ENCODE results near the gene CEP57L1.

Gene CEP57L1

DNA sequence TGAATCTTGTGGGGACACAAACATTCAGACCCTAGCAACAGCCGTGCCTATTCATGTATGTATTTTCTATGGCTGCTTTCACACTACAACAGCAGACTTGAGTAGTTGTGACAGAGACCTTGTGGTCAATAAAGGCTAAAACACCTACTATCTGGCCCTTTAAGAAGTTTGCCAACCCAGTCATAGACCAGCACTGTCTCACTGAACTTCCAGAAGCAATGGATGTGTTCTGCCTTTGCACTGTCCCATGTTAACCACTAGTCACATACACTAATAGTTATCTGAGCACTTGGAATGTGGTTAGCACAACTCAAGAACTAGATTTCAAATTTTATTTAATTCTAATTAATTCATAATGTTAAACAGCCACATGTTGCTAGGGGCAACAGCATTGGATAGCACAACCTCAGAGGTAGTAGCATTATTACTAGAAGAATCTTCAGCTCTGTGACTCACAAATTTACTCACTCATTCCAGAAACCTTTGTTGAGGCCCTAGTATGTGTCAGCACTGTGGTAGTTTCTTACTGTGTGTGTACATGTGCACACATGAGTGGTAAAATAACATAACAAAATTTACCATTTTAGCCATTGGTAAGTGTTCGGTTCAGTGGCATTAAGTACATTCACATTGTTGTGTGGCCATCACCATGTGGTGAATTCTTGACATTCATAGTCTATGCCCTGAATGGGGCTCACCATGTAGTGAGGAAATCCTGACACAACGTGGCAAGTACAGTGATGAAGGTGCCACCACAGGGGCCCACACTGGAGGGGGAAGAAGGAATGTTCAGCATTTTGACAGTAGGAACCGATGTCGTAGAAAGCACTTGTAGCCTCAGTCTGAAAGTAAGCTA lies 107.3 kb downstream of the CEP57L1 start:
- POLR2A ChIA-PET: interaction anchor here (0.6 kb wide), 1 partner anchor 51 kb away, joined by 3 read pairs; no protein-coding TSS in a partner anchor
- Histone ChIP-seq H3K27me3 (replicated peaks in 2 of 5; ENCODE audit: control insufficient read depth in 4 of 5, insufficient read depth in 5 of 5, low read length in 4 of 5) (no peaks in the 10 kb centered on the region), H3K36me3 (ENCODE audit: control insufficient read depth in 4 of 4, insufficient read depth in 4 of 4, low read length in 3 of 4) (no peaks in the 10 kb centered on the region), H3K9me3 (ENCODE audit: control extremely low read depth in 1 of 5, control insufficient read depth in 4 of 5, insufficient read depth in 2 of 5, low read depth in 1 of 5, low read length in 4 of 5) (peaks cover 0 to 1% (median 0%) of the 10 kb centered on the region in 5 experiments), H3K27ac (ENCODE audit: insufficient read depth in 1 of 2, low read depth in 1 of 2, low read length in 2 of 2, poor library complexity in 1 of 2, severe bottlenecking in 2 of 2) (no peak overlapping the region), H3K4me3 (ENCODE audit: control insufficient read depth in 1 of 7, extremely low read depth in 1 of 7, insufficient read depth in 4 of 7, low read depth in 2 of 7, low read length in 6 of 7) (no peak overlapping the region), H3K4me1 (ENCODE audit: control extremely low read depth in 1 of 4, control insufficient read depth in 4 of 4, insufficient read depth in 4 of 4, low read length in 3 of 4) (no peaks in the 10 kb centered on the region)
- CTCF ChIA-PET: no interaction called here
- DNase-seq: no peak
- WGBS (ENCODE audit: insufficient coverage): 91% methylated on average over 5 of the region's 5 CpGs

DNA sequence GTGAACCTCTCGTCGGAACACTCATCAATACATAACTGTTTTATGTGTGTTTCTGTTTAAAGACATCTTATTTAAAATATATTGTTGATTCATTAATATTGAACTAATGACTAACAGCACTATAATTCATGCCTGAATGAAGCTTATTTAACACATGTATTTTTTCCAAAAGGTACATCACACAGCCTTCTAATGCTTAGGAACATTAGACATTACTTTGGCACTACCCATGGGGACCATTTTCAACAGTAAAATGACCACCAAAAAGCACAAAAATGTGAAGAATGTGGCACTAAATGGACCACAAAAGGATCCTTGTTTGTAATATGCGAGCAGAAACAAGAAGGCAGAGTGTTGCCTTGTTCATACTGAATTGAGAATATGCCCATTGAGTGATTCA lies 109.2 kb downstream of the CEP57L1 start:
- H3K4me1 ChIP-seq (ENCODE audit: control extremely low read depth in 1 of 4, control insufficient read depth in 4 of 4, insufficient read depth in 4 of 4, low read length in 3 of 4): no peaks in the 10 kb centered on the region
- WGBS (ENCODE audit: insufficient coverage): no CpG with 5 or more reads among the region's 3 CpGs
- no peak for DNase-seq
- H3K9me3 ChIP-seq (ENCODE audit: control extremely low read depth in 1 of 5, control insufficient read depth in 4 of 5, insufficient read depth in 2 of 5, low read depth in 1 of 5, low read length in 4 of 5): peaks cover 0 to 1% (median 0%) of the 10 kb centered on the region in 5 experiments
- POLR2A ChIA-PET: no interaction called here
- no peak overlapping the region for H3K4me3 ChIP-seq (ENCODE audit: control insufficient read depth in 1 of 7, extremely low read depth in 1 of 7, insufficient read depth in 4 of 7, low read depth in 2 of 7, low read length in 6 of 7)
- H3K27me3 ChIP-seq (replicated peaks in 2 of 5; ENCODE audit: control insufficient read depth in 4 of 5, insufficient read depth in 5 of 5, low read length in 4 of 5): no peaks in the 10 kb centered on the region
- CTCF ChIA-PET: interaction anchor here (2.1 kb wide), 1 partner anchor 181 kb away, joined by 5 read pairs; no protein-coding TSS in a partner anchor
- H3K27ac ChIP-seq (ENCODE audit: insufficient read depth in 1 of 2, low read depth in 1 of 2, low read length in 2 of 2, poor library complexity in 1 of 2, severe bottlenecking in 2 of 2): no peak overlapping the region
- no peaks in the 10 kb centered on the region for H3K36me3 ChIP-seq (ENCODE audit: control insufficient read depth in 4 of 4, insufficient read depth in 4 of 4, low read length in 3 of 4)

DNA sequence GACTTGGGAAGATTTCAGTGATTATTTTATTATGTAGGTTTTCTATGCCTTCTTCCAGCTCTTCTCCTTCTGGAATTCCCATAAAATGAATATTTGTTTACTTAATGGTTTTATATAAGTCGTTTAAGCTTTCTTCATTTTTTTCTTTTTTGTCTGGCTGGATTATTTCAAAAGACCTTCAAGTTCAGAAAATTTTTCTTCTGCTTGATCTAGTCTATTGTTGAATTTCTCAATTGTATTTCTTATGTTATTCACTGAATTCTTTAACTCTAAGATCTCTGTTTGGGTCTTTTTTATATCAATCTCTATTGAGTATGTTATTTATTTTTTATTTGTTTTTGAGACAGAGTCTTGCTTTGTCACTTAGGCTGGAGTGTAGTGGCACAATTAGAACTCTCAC lies 117.4 kb downstream of the CEP57L1 start:
- Histone ChIP-seq H3K27me3 (replicated peaks in 2 of 5; ENCODE audit: control insufficient read depth in 4 of 5, insufficient read depth in 5 of 5, low read length in 4 of 5) (no peaks in the 10 kb centered on the region), H3K36me3 (ENCODE audit: control insufficient read depth in 4 of 4, insufficient read depth in 4 of 4, low read length in 3 of 4) (no peaks in the 10 kb centered on the region), H3K4me3 (ENCODE audit: control insufficient read depth in 1 of 7, extremely low read depth in 1 of 7, insufficient read depth in 4 of 7, low read depth in 2 of 7, low read length in 6 of 7) (no peak overlapping the region), H3K9me3 (ENCODE audit: control extremely low read depth in 1 of 5, control insufficient read depth in 4 of 5, insufficient read depth in 2 of 5, low read depth in 1 of 5, low read length in 4 of 5) (peaks cover 0 to 14% (median 6%) of the 10 kb centered on the region in 5 experiments), H3K27ac (ENCODE audit: insufficient read depth in 1 of 2, low read depth in 1 of 2, low read length in 2 of 2, poor library complexity in 1 of 2, severe bottlenecking in 2 of 2) (no peak overlapping the region), H3K4me1 (ENCODE audit: control extremely low read depth in 1 of 4, control insufficient read depth in 4 of 4, insufficient read depth in 4 of 4, low read length in 3 of 4) (no peaks in the 10 kb centered on the region)
- no peak for DNase-seq
- ChIA-PET POLR2A (no interaction called here), CTCF (interaction anchor here (0.8 to 1.6 kb wide), 2 partner anchors 12 to 24 kb away, joined by 3 to 4 read pairs; no protein-coding TSS in a partner anchor)
- WGBS (ENCODE audit: insufficient coverage): no CpG with 5 or more reads among the region's 1 CpG
